DND-41 (cell line): ENCODE results near the gene PRKCE.

ENCODE experiments used
- ATAC-seq: fragments of 200-7000 bp; cut with Tn5 transposase; 3 replicates; pipeline ENCODE4 v1.9.1; 2021; ENCODE audit warnings: low read depth; ENCODE audit not compliant: insufficient read depth
- DNase-seq: peaks from one replicate; pipeline ENCODE4 v3.0.0-alpha.2; 2020
- H2AFZ ChIP-seq: 2 replicates; pipeline ENCODE4 v1.6.0; 2012; ENCODE audit warnings: low read depth, low read length
- H3K27ac ChIP-seq: 2 replicates; pipeline ENCODE4 v1.5.1; 2012; ENCODE audit warnings: low read length, inconsistent platforms
- H3K27me3 ChIP-seq: fragments of 200-600 bp; sonication (generic); 2 replicates; pipeline ENCODE4 v1.6.0; 2012; ENCODE audit warnings: low read length, mild to moderate bottlenecking, inconsistent platforms; ENCODE audit not compliant: insufficient read depth, poor library complexity
- H3K36me3 ChIP-seq: 2 replicates; pipeline ENCODE4 v1.5.1; 2012; ENCODE audit warnings: low read length, inconsistent platforms; ENCODE audit not compliant: insufficient read depth
- H3K4me1 ChIP-seq: 2 replicates; pipeline ENCODE4 v1.5.1; 2012; ENCODE audit warnings: mild to moderate bottlenecking, low read length; ENCODE audit not compliant: insufficient read depth
- H3K4me2 ChIP-seq: 2 replicates; pipeline ENCODE4 v1.6.0; 2012; ENCODE audit warnings: mild to moderate bottlenecking, moderate library complexity, low read length, inconsistent platforms; ENCODE audit not compliant: insufficient read depth
- H3K4me3 ChIP-seq, 2 experiments: fragments of 200-600 bp in 1 of 2; shearing (Covaris generic) in 1 of 2; 2 replicates each; pipeline ENCODE4 v1.5.1; 2012 to 2016; ENCODE audit warnings: inconsistent platforms in 2 of 2, low read length in 2 of 2, mild to moderate bottlenecking in 2 of 2, low read depth in 1 of 2, moderate library complexity in 1 of 2
- H3K79me2 ChIP-seq: 2 replicates; pipeline ENCODE4 v1.6.0; 2012; ENCODE audit warnings: low read length, inconsistent platforms; ENCODE audit not compliant: insufficient read depth
- H3K9ac ChIP-seq: 2 replicates; pipeline ENCODE4 v1.6.0; 2012; ENCODE audit warnings: low read depth, mild to moderate bottlenecking, inconsistent platforms, low read length, moderate library complexity
- H3K9me3 ChIP-seq: 2 replicates; pipeline ENCODE4 v1.5.1; 2012; ENCODE audit warnings: low read length, moderate library complexity, mild to moderate bottlenecking, inconsistent platforms; ENCODE audit not compliant: insufficient read depth, severe bottlenecking
- H4K20me1 ChIP-seq: 2 replicates; pipeline ENCODE4 v1.6.0; 2012; ENCODE audit warnings: low read length; ENCODE audit not compliant: insufficient read depth
- EZH2 ChIP-seq: IDR thresholded peaks from 3 replicates; pipeline ENCODE4 v1.6.1; 2012; ENCODE audit warnings: borderline replicate concordance, low read depth, mild to moderate bottlenecking, moderate library complexity, low read length, inconsistent platforms; ENCODE audit not compliant: severe bottlenecking
- TF ChIP-seq, protein P1 (sequence below): IDR thresholded peaks from 2 replicates; pipeline ENCODE4 v1.5.1; 2012; ENCODE audit warnings: borderline replicate concordance, low read length, moderate library complexity, mild to moderate bottlenecking; ENCODE audit not compliant: poor library complexity, severe bottlenecking; ENCODE audit errors: extremely low read depth

The PRKCE gene

DNA sequence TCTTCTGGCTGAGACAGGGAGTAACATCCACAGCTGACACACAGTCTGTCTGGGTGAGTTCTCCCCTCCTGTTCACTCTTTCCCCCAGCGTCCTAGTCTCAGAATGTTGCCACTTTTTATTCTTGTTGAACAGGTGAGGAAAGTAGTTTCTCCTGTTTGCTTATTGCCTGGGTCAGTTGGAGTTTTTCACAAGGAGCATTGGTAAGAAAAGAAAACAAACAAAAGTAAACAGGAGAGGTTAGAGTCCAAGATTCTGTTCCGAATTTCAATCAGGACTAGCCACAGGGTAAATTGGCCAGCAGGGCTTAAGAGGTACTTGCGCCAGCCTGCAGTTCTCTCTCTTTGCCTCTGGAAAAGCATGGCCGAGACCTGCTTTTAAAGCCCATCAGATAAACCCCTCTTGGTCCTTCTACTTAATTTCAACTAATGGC is 390.7 kb downstream of the PRKCE start:
- H4K20me1 ChIP-seq = no peaks in the 10 kb centered on the region
- no peak overlapping the region for H2AFZ ChIP-seq
- no peak overlapping the region for H3K4me3 ChIP-seq
- H3K4me2 ChIP-seq = no peak overlapping the region
- H3K27me3 ChIP-seq = no peaks in the 10 kb centered on the region
- no peak overlapping the region for H3K9ac ChIP-seq
- H3K27ac ChIP-seq = no peak overlapping the region
- H3K36me3 ChIP-seq = peaks cover 4% of the 10 kb centered on the region; the same call in 1 of the 2 replicates
- ATAC-seq (no peak), DNase-seq (no peak)
- H3K4me1 ChIP-seq = no peaks in the 10 kb centered on the region
- no peaks in the 10 kb centered on the region for H3K9me3 ChIP-seq
- TF ChIP-seq, protein P1, sequence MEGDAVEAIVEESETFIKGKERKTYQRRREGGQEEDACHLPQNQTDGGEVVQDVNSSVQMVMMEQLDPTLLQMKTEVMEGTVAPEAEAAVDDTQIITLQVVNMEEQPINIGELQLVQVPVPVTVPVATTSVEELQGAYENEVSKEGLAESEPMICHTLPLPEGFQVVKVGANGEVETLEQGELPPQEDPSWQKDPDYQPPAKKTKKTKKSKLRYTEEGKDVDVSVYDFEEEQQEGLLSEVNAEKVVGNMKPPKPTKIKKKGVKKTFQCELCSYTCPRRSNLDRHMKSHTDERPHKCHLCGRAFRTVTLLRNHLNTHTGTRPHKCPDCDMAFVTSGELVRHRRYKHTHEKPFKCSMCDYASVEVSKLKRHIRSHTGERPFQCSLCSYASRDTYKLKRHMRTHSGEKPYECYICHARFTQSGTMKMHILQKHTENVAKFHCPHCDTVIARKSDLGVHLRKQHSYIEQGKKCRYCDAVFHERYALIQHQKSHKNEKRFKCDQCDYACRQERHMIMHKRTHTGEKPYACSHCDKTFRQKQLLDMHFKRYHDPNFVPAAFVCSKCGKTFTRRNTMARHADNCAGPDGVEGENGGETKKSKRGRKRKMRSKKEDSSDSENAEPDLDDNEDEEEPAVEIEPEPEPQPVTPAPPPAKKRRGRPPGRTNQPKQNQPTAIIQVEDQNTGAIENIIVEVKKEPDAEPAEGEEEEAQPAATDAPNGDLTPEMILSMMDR = no peak
- TF ChIP-seq EZH2 = no peak
- H3K79me2 ChIP-seq = no peaks in the 10 kb centered on the region

DNA sequence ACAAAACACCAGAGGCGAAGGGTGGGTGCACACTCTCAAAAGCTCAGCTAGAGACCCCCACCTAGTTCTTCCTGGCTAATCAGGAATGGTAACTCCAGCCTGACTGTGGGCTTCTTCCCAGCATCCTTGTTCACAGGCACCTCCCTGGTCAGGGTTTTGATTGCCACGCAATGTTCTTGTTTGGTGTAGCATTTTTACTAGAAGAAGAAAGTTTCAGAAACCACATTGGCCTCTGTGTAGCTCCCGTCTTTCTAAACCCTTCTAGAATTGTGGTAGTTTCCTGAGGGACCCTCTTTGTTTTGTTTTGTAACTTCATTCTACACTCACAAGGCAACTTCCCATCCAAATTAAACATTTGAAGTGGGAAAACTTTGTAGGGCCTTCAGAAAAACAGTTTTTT is 391.2 kb downstream of the PRKCE start:
- Histone ChIP-seq H3K4me1 (no peaks in the 10 kb centered on the region), H4K20me1 (no peaks in the 10 kb centered on the region), H3K36me3 (peaks cover 4% of the 10 kb centered on the region; the same call in 1 of the 2 replicates), H3K9ac (no peak overlapping the region), H3K79me2 (no peaks in the 10 kb centered on the region), H3K9me3 (no peaks in the 10 kb centered on the region), H3K27me3 (no peaks in the 10 kb centered on the region), H2AFZ (no peak overlapping the region), H3K4me2 (no peak overlapping the region), H3K27ac (no peak overlapping the region), H3K4me3 (no peak overlapping the region)
- no peak for DNase-seq
- TF ChIP-seq EZH2 = no peak
- TF ChIP-seq, protein P1 = no peak
- no peak for ATAC-seq

- DNase-seq (no peak), ATAC-seq (no peak)
- H3K4me1 ChIP-seq = no peaks in the 10 kb centered on the region
- H4K20me1 ChIP-seq = no peaks in the 10 kb centered on the region
- H3K36me3 ChIP-seq = peaks cover 4% of the 10 kb centered on the region; the same call in 1 of the 2 replicates
- no peak overlapping the region for H3K4me2 ChIP-seq
- H3K4me3 ChIP-seq = no peak overlapping the region
- H3K9ac ChIP-seq = no peak overlapping the region
- H2AFZ ChIP-seq = no peak overlapping the region
- H3K9me3 ChIP-seq = no peaks in the 10 kb centered on the region
- TF ChIP-seq, protein P1 = no peak
- TF ChIP-seq EZH2 = no peak
- H3K27me3 ChIP-seq = no peaks in the 10 kb centered on the region
- no peak overlapping the region for H3K27ac ChIP-seq
- no peaks in the 10 kb centered on the region for H3K79me2 ChIP-seq
Measured at GRCh38 chr2:46045888-46046287, 394.4 kb downstream of the PRKCE start.

GRCh38 chr2:46047290-46047689 is 395.8 kb downstream of the PRKCE start:
- Histone ChIP-seq H3K27me3 (no peaks in the 10 kb centered on the region), H3K4me2 (no peak overlapping the region), H2AFZ (no peak overlapping the region), H3K27ac (no peak overlapping the region), H4K20me1 (no peaks in the 10 kb centered on the region), H3K4me3 (no peak overlapping the region), H3K36me3 (peaks cover 4% of the 10 kb centered on the region; the same call in 1 of the 2 replicates), H3K79me2 (no peaks in the 10 kb centered on the region), H3K9me3 (no peaks in the 10 kb centered on the region), H3K9ac (no peak overlapping the region), H3K4me1 (no peaks in the 10 kb centered on the region)
- ATAC-seq (no peak), DNase-seq (no peak)
- TF ChIP-seq, protein P1 = no peak
- TF ChIP-seq EZH2 = no peak
